NCI-H1105 (cell line): ENCODE measurements around the gene CCNH.

Experiments used
- DNase-seq: peaks from one replicate; lab custom pipeline; 2025; lab: John Stamatoyannopoulos, UW

Gene CCNH

GRCh38 chr5:87412630-87413342 is at the start of gene CCNH:
Gene CCNH (minus strand): TSS chr5:87412930. CDS start chr5:87412794, 136 bp downstream.
- peak; percentile 92 for DNase-seq

GRCh38 chr5:87457706-87458105 is 45.0 kb upstream of the CCNH start:
- DNase-seq = no peak

GRCh38 chr5:87453801-87454200 is 41.1 kb upstream of the CCNH start:
- DNase-seq = no peak

GRCh38 chr5:87452837-87453236 is 40.1 kb upstream of the CCNH start:
- no peak for DNase-seq

GRCh38 chr5:87442419-87442818 is 29.7 kb upstream of the CCNH start:
- no peak for DNase-seq

- DNase-seq = no peak
Measured at GRCh38 chr5:87438231-87438630, 25.5 kb upstream of the CCNH start.

- DNase-seq = no peak
Measured at GRCh38 chr5:87437724-87438123, 25.0 kb upstream of the CCNH start.

- DNase-seq = no peak
Measured at GRCh38 chr5:87435144-87435694, 22.5 kb upstream of the CCNH start.

- DNase-seq = no peak
Measured at GRCh38 chr5:87434461-87434860, 21.7 kb upstream of the CCNH start.

- no peak for DNase-seq
Measured at GRCh38 chr5:87433945-87434344, 21.2 kb upstream of the CCNH start.

- DNase-seq = no peak
Measured at GRCh38 chr5:87432460-87432859, 19.7 kb upstream of the CCNH start.

- no peak for DNase-seq
Measured at GRCh38 chr5:87430863-87431457, 18.2 kb upstream of the CCNH start.

GRCh38 chr5:87423755-87424154 is 11.0 kb upstream of the CCNH start:
- DNase-seq = no peak

- DNase-seq = no peak
Measured at GRCh38 chr5:87421307-87421706, 8.6 kb upstream of the CCNH start.

- no peak for DNase-seq
Measured at GRCh38 chr5:87418506-87418905, 5.8 kb upstream of the CCNH start.

GRCh38 chr5:87413343-87413645 is 564 bp upstream of the CCNH start:
- no peak for DNase-seq

GRCh38 chr5:87411973-87412629 is 629 bp downstream of the CCNH start:
- no peak for DNase-seq

- no peak for DNase-seq
Measured at GRCh38 chr5:87411586-87411972, 1.2 kb downstream of the CCNH start.

GRCh38 chr5:87410931-87411330 is 1.8 kb downstream of the CCNH start:
- DNase-seq = no peak

GRCh38 chr5:87408204-87408603 is 4.5 kb downstream of the CCNH start:
- DNase-seq = no peak

- no peak for DNase-seq
Measured at GRCh38 chr5:87405472-87406155, 7.1 kb downstream of the CCNH start.

GRCh38 chr5:87404359-87404758 is 8.4 kb downstream of the CCNH start:
- no peak for DNase-seq

GRCh38 chr5:87403899-87404298 is 8.8 kb downstream of the CCNH start:
- DNase-seq = no peak
